HG03175 (cell line): ENCODE measurements around the gene RBM19.

Experiments
- ATAC-seq: cut with Tn5 transposase; IDR thresholded peaks from one replicate; pipeline ENCODE4 v1.9.1; 2021; ENCODE audit warnings: mild to moderate bottlenecking, moderate library complexity; ENCODE audit not compliant: unreplicated experiment

Gene RBM19

DNA sequence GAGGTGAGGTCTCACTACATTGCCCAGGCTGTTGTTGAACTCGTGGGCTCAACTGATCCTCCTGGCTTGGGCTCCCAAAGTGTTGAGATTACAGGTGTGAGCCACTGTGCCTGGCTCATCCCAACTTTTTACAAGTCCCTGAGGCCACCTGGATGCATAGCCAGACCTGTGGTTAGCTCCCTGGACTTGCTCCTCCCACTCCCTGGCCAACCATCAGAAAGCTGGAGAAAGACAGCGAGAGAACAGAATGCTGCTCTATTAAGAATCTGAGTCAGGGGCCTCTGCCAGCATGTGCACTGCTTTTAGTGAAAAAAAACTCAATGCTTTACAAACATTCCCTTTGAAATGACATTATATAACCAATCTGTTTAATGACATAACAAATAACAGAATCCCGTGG lies 78.2 kb downstream of the RBM19 start:
- ATAC-seq = no peak

- ATAC-seq = no peak
These were observed 79.4 kb downstream of the RBM19 start for GRCh38 chr12:113886721-113887120.

DNA sequence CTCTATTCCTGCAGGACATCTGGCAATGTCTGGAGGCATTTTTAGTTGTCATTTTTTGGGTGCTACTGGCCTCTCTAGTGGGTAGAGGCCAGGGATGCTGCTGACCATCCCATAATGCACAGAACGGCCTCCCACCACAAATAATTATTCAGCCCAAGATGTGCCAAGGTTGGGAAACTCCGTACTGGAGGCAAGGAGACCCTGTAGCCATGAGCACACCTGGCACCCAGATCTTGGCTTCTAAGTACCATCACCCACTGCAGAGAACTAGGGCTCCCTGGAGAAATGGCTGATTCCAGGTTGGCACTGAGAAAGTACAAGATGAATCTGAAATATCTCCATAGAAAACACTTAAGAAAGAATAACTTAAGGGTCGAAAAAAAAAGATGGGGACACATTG lies 81.7 kb downstream of the RBM19 start:
- ATAC-seq = no peak

- no peak for ATAC-seq
These were observed 83.4 kb downstream of the RBM19 start for GRCh38 chr12:113882690-113883089.

GRCh38 chr12:113880988-113881962 lies 84.8 kb downstream of the RBM19 start:
- no peak for ATAC-seq

- ATAC-seq = no peak
These were observed 85.8 kb downstream of the RBM19 start for GRCh38 chr12:113880326-113880725.

- ATAC-seq = no peak
These were observed 86.5 kb downstream of the RBM19 start for GRCh38 chr12:113879658-113880057.

GRCh38 chr12:113877607-113878006 lies 88.5 kb downstream of the RBM19 start:
- no peak for ATAC-seq

GRCh38 chr12:113876160-113876559 lies 90.0 kb downstream of the RBM19 start:
- ATAC-seq = no peak

DNA sequence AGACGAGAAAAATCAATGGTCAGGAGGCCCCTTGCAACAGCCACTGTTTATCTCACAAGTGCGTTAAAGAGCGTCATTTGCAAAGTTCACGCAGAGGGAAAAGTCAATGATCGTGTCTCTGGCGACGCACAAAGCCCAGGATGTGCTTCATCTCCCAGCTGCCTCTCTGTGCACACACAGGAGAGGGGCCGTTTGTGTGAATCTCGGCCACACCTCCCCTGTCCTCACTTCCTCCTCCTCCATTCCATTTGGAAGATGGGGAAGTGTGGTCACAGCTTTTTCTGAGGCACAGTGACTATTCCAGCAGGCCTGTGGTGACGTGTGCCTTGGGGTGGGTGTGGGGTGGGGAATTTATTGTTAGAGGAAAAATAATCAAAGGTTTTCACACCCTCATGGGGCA lies 90.4 kb downstream of the RBM19 start:
- no peak for ATAC-seq

GRCh38 chr12:113874999-113875561 lies 91.0 kb downstream of the RBM19 start:
- no peak for ATAC-seq

- no peak for ATAC-seq
These were observed 91.8 kb downstream of the RBM19 start for GRCh38 chr12:113874326-113874725.

- no peak for ATAC-seq
These were observed 92.4 kb downstream of the RBM19 start for GRCh38 chr12:113873740-113874139.

- ATAC-seq = no peak
These were observed 95.2 kb downstream of the RBM19 start for GRCh38 chr12:113870890-113871289.

GRCh38 chr12:113870035-113870434 lies 96.1 kb downstream of the RBM19 start:
- no peak for ATAC-seq

DNA sequence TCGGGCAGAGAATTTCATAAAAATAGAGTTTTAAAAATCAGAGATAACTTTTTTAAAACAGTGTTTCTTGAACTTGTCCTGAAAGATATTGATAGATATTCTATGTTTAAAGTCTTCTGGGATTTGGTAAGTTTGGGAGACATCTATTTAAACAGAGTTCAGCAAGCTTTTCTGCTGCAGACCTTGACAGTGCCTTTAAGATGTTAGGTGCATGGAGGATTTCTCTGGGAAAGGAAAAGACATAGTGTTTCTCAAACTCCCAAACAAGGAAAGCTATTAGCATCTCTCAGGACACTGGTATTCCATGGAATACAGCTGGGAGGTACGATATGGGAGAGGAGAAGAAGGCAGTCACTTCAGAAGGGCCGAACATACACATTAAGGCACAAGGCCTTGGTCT lies 97.8 kb downstream of the RBM19 start:
- ATAC-seq = no peak

DNA sequence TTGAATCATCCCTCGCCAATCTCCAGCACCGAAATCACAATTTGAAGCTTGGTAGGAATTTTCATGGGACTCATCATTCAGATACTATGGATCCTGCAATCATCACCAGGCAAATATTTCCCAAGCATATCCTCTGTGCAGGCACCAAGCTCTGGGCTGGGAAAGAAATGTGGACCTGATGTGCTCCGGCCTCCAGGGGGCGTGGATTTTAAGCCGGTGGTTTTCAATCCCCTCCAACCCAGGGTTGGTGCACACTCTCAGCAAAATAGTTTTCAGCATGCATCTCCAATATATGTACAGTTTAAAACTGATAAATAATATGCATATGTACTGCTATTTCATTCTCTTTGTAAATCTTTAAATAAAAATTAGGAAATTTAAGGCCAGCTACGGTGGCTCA lies 98.9 kb downstream of the RBM19 start:
- no peak for ATAC-seq

- no peak for ATAC-seq
These were observed 99.6 kb downstream of the RBM19 start for GRCh38 chr12:113866496-113866895.

DNA sequence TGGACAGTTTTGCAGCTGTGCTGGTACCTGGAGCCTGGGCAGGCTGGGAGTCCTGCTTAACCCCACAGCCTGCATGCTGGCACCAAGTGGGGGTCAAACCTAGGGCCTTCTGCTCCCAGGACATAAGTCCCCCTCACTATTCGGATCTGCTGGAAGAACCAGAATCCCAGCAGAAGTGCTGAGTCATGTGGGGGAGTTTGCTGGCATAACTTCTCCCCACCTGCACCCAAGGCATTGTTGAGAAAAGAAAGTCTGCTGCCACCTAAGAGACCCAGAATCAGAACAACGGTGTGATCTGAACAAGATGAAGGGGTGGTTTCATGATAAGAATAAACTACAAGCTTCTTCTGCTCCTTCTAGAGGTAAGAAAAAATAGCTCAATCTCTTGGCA lies 102.7 kb downstream of the RBM19 start:
- ATAC-seq = no peak

DNA sequence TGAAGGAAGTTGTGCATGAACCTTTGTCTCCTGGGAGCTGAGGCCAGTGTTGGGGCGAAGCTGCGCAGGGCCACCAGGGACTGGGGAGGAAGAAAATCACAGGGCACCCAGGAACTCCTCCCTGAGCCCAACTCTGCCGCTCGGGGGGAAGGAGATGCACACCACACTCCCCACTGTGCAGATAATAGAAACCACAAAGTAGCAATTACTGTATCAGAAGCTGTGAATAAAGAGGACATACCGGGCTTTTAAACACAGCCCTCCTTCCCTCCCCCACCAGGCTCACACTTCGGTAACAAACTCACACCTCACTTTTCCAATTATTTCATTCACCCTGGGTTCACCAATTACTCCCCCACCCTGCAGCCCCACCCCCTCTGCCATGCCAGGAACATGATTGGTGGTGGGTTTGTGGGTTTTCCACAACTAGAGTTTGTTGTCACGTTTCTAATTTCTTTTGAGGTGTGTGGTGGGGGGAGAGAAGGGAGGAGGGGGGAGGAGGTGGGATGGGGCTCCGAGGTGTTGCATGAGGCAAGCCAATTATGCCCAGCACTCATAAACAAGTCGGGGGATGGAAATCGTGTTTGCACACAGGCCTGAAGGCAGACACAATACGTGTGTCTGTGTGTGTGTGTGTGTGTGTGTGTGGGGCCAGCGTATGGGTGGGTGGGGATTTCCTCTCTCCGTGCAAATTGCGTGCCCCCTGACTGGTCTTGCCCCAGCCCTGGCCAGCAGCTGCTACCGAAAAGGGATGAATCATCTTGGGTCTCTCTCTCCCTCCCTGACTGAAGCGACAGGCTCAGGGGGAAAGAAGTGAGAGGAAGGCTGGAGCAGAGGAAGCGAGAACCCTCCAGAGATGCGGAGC lies 103.3 kb downstream of the RBM19 start:
- no peak for ATAC-seq

DNA sequence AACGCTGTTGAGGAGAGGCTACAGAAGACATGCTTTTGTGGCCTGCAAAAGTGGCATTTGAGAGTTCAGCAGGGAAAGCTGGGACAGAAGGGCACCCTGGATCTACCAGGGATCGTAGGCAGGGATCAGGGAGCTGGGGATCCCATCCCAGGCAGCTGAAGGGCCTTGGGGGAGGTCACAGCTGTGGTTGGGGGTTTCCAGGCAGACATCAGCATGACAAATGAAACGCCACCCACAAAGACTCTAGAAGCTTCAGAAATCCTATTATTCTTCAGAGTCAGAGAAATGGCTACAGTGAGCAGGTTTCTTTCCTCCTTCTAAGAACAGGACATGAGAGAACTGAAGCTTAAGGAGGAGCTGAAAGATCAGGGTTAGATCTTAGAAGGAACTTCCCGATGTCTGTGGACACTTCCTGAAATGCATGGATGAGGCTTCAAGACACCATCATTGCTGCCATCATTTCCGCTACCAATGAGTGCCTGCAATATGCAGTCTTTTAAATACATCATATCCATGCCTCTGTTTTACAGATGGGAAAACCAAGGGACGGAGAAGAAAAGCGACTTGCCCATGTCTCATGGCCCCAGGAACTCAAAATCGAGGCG lies 104.3 kb downstream of the RBM19 start:
- ATAC-seq = no peak
